K562 (cell line): ENCODE data around the gene B3GALNT2. TPM values are rescaled to one million over a fixed set of nuclear protein-coding genes. Genes with fewer than 3 reads are reported as not detected.

Source experiments
- CBX3 ChIP-seq, 2 experiments: IDR thresholded peaks; 1 replicate in 1 of 2; 2 replicates in 1 of 2; pipeline ENCODE4 v1.6.1; 2012; ENCODE audit warnings: inconsistent platforms in 2 of 2, low read length in 2 of 2, borderline replicate concordance in 1 of 2, control low read depth in 1 of 2
- PURB ChIP-seq: sonication (generic); formaldehyde crosslinking; IDR thresholded peaks from 2 replicates; pipeline ENCODE4 v1.9.0; 2021; ENCODE audit warnings: low read depth, mild to moderate bottlenecking, missing genetic modification reagents
- SETDB1 ChIP-seq: IDR thresholded peaks from one replicate; pipeline ENCODE4 v1.6.1; 2012; ENCODE audit warnings: low read length, control low read depth, inconsistent platforms
- SIN3A ChIP-seq, 2 experiments: fragments of 150-350 bp in 1 of 2; IDR thresholded peaks; 2 replicates each; pipeline ENCODE4 v1.6.1; 2011 to 2016; ENCODE audit warnings: borderline replicate concordance in 2 of 2, low read depth in 2 of 2, low read length in 2 of 2, mild to moderate bottlenecking in 2 of 2, moderate library complexity in 2 of 2; ENCODE audit not compliant: control insufficient read depth in 1 of 2
- SLC30A9 ChIP-seq: fragments of 250-450 bp; sonication (Bioruptor Pico); IDR thresholded peaks from 2 replicates; pipeline ENCODE4 v1.8.0; 2022; ENCODE audit warnings: mild to moderate bottlenecking, moderate library complexity
- SNAPC5 ChIP-seq: fragments of 250-450 bp; sonication (Bioruptor Pico); IDR thresholded peaks from 2 replicates; pipeline ENCODE4 v1.8.0; 2021; ENCODE audit warnings: moderate library complexity, mild to moderate bottlenecking, inconsistent platforms
- TCFL5 ChIP-seq: fragments of 250-450 bp; sonication (Bioruptor Pico); conservative IDR thresholded peaks from 2 replicates; pipeline ENCODE4 v1.6.1; 2021; ENCODE audit warnings: mild to moderate bottlenecking, moderate library complexity, matching md5 sums
- TFE3 ChIP-seq: fragments of 450-650 bp; formaldehyde crosslinking; IDR thresholded peaks from 2 replicates; pipeline ENCODE4 v1.4.0; 2020; ENCODE audit warnings: mild to moderate bottlenecking, mixed read lengths
- ZBTB26 ChIP-seq: fragments of 450-650 bp; formaldehyde crosslinking; IDR thresholded peaks from 2 replicates; pipeline ENCODE4 v1.4.0; 2022; ENCODE audit warnings: missing genetic modification characterization
- ZFP1 ChIP-seq: fragments of 450-650 bp; formaldehyde crosslinking; IDR thresholded peaks from 2 replicates; pipeline ENCODE4 v1.4.0; 2020; ENCODE audit warnings: mild to moderate bottlenecking, mixed read lengths
- ZNF644 ChIP-seq: fragments of 200-800 bp; sonication (Bioruptor generic); IDR thresholded peaks from 2 replicates; pipeline ENCODE4 v1.6.1; 2016; ENCODE audit warnings: low read depth, missing genetic modification characterization, missing compliant biosample characterization
- polyA plus RNA-seq, 8 experiments: library from polyadenylated mRNA; depleted of rRNA in 4 of 8; stranded (reverse) in 5 of 8; unstranded in 3 of 8; fragments of >200 nt; fragmentation: Nextera tagmentation in 2 of 8; fragmentation: Illumina TruSeq in 1 of 8; extraction: Ambion mirVana in 2 of 8; extraction: Trizol in 1 of 8; gene quantifications; 2 replicates each; pipeline versions ENCODE4 v1.2.1 to v1.2.3, GENCODE V29; 2011 to 2014; ENCODE audit warnings: inconsistent platforms in 1 of 8, missing spikeins in 1 of 8
- total RNA-seq, 7 experiments: library from RNA; depleted of rRNA in 6 of 7; stranded (reverse); fragments of >200 nt in 6 of 7; fragmentation: Illumina TruSeq in 2 of 7; extraction: Trizol in 2 of 7; gene quantifications; 2 replicates each; pipeline versions ENCODE4 v1.2.1 to v1.2.3, GENCODE V29; 2011 to 2021; ENCODE audit warnings: low replicate concordance in 1 of 7
- TF ChIP-seq, protein P1 (sequence below), 2 experiments: IDR thresholded peaks; 2 replicates each; pipeline ENCODE4 v1.6.1; 2012; ENCODE audit warnings: improper control_type of control experiment in 2 of 2, low read depth in 2 of 2, low read length in 2 of 2, borderline replicate concordance in 1 of 2
- TF ChIP-seq, protein P2 (sequence below): IDR thresholded peaks from 2 replicates; pipeline ENCODE4 v1.6.1; 2016; ENCODE audit warnings: missing genetic modification characterization, missing compliant biosample characterization
- TF ChIP-seq, protein P3 (sequence below): fragments of 250-450 bp; sonication (Bioruptor Pico); IDR thresholded peaks from 2 replicates; pipeline ENCODE4 v1.5.0; 2022; ENCODE audit warnings: mild to moderate bottlenecking
- TF ChIP-seq, protein P4 (sequence below): sonication (generic); formaldehyde crosslinking; IDR thresholded peaks from 2 replicates; pipeline ENCODE4 v1.8.0; 2022; ENCODE audit warnings: mild to moderate bottlenecking, missing genetic modification reagents

The B3GALNT2 gene
- total and polyA plus RNA-seq, 9 of the 15 experiments (the other 6 are each of a cell fraction or from before 2014, with no cell fraction given), result 2.0 to 31.7 (median 22.9) TPM

DNA sequence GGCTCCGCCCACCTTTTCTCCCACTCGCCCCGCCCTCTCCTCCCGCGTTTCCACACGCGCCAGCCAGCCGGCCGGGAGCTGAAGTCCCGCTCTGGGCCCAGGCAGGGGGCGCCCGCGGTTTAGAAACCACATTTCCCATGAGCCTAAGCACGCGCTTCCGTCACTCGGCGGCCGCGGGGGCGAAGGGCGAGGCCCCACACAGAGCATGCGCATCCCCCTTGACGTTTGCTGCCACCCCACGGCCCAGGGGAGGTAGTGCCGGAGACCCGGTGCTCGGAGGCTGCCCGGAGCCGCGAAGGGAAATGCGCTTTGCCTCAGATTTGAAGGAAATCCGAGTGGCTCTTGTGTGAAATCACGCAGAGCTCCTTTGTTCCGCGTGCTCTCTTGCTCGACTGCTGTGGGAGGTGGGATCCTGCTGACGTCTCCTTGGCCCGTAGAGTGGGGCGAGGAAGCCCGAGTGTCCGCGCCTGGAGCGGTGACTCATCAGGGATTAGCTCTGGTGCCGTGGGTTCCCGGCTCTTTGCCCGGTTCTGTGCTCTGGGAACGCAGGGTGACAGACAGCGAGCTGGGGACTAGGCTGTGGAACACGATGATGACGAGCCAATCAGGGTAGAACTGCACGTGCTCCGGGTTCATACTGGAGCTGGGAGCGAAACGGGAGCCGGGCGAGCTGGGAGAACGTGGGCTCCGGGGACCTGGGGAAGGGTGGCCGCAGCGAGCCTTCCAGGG, 406 bp upstream of the B3GALNT2 start (continued):
- peak; percentile 23; the same call in 1 of the 2 replicates for TF ChIP-seq ZBTB26 (CRISPR knock-in tag)
- TF ChIP-seq SNAPC5 (CRISPR knock-in tag), result no peak
- TF ChIP-seq, protein P1, sequence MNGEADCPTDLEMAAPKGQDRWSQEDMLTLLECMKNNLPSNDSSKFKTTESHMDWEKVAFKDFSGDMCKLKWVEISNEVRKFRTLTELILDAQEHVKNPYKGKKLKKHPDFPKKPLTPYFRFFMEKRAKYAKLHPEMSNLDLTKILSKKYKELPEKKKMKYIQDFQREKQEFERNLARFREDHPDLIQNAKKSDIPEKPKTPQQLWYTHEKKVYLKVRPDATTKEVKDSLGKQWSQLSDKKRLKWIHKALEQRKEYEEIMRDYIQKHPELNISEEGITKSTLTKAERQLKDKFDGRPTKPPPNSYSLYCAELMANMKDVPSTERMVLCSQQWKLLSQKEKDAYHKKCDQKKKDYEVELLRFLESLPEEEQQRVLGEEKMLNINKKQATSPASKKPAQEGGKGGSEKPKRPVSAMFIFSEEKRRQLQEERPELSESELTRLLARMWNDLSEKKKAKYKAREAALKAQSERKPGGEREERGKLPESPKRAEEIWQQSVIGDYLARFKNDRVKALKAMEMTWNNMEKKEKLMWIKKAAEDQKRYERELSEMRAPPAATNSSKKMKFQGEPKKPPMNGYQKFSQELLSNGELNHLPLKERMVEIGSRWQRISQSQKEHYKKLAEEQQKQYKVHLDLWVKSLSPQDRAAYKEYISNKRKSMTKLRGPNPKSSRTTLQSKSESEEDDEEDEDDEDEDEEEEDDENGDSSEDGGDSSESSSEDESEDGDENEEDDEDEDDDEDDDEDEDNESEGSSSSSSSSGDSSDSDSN (IDR thresholded peaks at IDR 0.05; ENCODE audit: borderline replicate concordance in 1 of 2, low read depth in 2 of 2, low read length in 2 of 2), result peak; percentile 81 to 89; a peak in 3 of 4 replicates
- no peak for TF ChIP-seq SETDB1
- TF ChIP-seq TCFL5, result no peak
- TF ChIP-seq ZFP1 (CRISPR knock-in tag), result no peak
- TF ChIP-seq, protein P2, sequence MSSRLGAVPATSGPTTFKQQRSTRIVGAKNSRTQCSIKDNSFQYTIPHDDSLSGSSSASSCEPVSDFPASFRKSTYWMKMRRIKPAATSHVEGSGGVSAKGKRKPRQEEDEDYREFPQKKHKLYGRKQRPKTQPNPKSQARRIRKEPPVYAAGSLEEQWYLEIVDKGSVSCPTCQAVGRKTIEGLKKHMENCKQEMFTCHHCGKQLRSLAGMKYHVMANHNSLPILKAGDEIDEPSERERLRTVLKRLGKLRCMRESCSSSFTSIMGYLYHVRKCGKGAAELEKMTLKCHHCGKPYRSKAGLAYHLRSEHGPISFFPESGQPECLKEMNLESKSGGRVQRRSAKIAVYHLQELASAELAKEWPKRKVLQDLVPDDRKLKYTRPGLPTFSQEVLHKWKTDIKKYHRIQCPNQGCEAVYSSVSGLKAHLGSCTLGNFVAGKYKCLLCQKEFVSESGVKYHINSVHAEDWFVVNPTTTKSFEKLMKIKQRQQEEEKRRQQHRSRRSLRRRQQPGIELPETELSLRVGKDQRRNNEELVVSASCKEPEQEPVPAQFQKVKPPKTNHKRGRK (tag), result no peak
- no peak for TF ChIP-seq SLC30A9 (CRISPR knock-in tag)
- peak; percentile 35; the same call in 1 of the 2 replicates for TF ChIP-seq ZNF644 (tag)
- TF ChIP-seq SIN3A (IDR thresholded peaks at IDR 0.05; ENCODE audit: borderline replicate concordance in 2 of 2, control insufficient read depth in 1 of 2, low read depth in 2 of 2, low read length in 2 of 2), result peak; percentile 70 to 75; a peak in 1 of 4 replicates
- TF ChIP-seq, protein P3, sequence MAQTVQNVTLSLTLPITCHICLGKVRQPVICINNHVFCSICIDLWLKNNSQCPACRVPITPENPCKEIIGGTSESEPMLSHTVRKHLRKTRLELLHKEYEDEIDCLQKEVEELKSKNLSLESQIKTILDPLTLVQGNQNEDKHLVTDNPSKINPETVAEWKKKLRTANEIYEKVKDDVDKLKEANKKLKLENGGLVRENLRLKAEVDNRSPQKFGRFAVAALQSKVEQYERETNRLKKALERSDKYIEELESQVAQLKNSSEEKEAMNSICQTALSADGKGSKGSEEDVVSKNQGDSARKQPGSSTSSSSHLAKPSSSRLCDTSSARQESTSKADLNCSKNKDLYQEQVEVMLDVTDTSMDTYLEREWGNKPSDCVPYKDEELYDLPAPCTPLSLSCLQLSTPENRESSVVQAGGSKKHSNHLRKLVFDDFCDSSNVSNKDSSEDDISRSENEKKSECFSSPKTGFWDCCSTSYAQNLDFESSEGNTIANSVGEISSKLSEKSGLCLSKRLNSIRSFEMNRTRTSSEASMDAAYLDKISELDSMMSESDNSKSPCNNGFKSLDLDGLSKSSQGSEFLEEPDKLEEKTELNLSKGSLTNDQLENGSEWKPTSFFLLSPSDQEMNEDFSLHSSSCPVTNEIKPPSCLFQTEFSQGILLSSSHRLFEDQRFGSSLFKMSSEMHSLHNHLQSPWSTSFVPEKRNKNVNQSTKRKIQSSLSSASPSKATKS, result no peak
- no peak for TF ChIP-seq PURB
- 0 out of 3 replicates have a peak, but pooled peaks of 1 of the 2 experiments have one; percentile 27 for TF ChIP-seq CBX3 (IDR thresholded peaks at IDR 0.05; ENCODE audit: borderline replicate concordance in 1 of 2, low read length in 2 of 2)
- no peak; the same call in 1 of the 2 replicates for TF ChIP-seq TFE3 (CRISPR knock-in tag)
- TF ChIP-seq, protein P4, sequence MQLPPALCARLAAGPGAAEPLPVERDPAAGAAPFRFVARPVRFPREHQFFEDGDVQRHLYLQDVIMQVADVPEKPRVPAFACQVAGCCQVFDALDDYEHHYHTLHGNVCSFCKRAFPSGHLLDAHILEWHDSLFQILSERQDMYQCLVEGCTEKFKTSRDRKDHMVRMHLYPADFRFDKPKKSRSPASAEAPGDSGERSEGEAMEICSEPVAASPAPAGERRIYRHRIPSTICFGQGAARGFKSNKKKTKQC (CRISPR knock-in tag), result peak; percentile 98
